H9 (cell line): ENCODE data around the gene ZNF57. TPM values are rescaled to one million over a fixed set of nuclear protein-coding genes. Genes with fewer than 3 reads are reported as not detected.
A peak's percentile ranks its signal among the peaks of the same experiment; 100 is the strongest.
"Not testable (repeated sequence)": the region's sequence is repeated elsewhere in the genome, so short reads cannot be mapped to it uniquely, and the experiment has no call there.

Experiments used
- DNase-seq: peaks from one replicate; pipeline ENCODE4 v3.0.0-alpha.2; 2017
- H2AFZ ChIP-seq: one replicate; pipeline ENCODE4 v1.6.1; 2013; ENCODE audit warnings: mild to moderate bottlenecking, low read length, control low read depth, moderate library complexity
- H2AK5ac ChIP-seq: 2 replicates; pipeline ENCODE4 v1.6.1; 2013; ENCODE audit warnings: low read length, control low read depth, mixed read lengths; ENCODE audit not compliant: insufficient read length
- H2BK120ac ChIP-seq: one replicate; pipeline ENCODE4 v1.6.1; 2013; ENCODE audit warnings: low read depth, mild to moderate bottlenecking, low read length, control low read depth, inconsistent platforms; ENCODE audit not compliant: poor library complexity, severe bottlenecking
- H2BK12ac ChIP-seq: 2 replicates; pipeline ENCODE4 v1.6.1; 2013; ENCODE audit warnings: low read length, control low read depth, mixed read lengths, low read depth; ENCODE audit not compliant: insufficient read length
- H2BK15ac ChIP-seq: 2 replicates; pipeline ENCODE4 v1.6.1; 2013; ENCODE audit warnings: low read depth, low read length, control low read depth
- H2BK20ac ChIP-seq: one replicate; pipeline ENCODE4 v1.6.1; 2013; ENCODE audit warnings: low read depth, mild to moderate bottlenecking, low read length, control low read depth, inconsistent platforms; ENCODE audit not compliant: poor library complexity, severe bottlenecking
- H2BK5ac ChIP-seq: 2 replicates; pipeline ENCODE4 v1.6.1; 2013; ENCODE audit warnings: low read length, control low read depth, mixed read lengths; ENCODE audit not compliant: insufficient read length
- H3K14ac ChIP-seq: 2 replicates; pipeline ENCODE4 v1.6.1; 2013; ENCODE audit warnings: low read length, control low read depth; ENCODE audit not compliant: insufficient read depth
- H3K18ac ChIP-seq: 2 replicates; pipeline ENCODE4 v1.6.1; 2013; ENCODE audit warnings: low read depth, mild to moderate bottlenecking, mixed read lengths, low read length, control low read depth; ENCODE audit not compliant: insufficient read length
- H3K23ac ChIP-seq: 2 replicates; pipeline ENCODE4 v1.6.1; 2013; ENCODE audit warnings: low read length, control low read depth, mixed read lengths, low read depth; ENCODE audit not compliant: insufficient read length
- H3K23me2 ChIP-seq: 2 replicates; pipeline ENCODE4 v1.6.1; 2013; ENCODE audit warnings: low read depth, mild to moderate bottlenecking, mixed read lengths, low read length, control low read depth; ENCODE audit not compliant: insufficient read length, poor library complexity, severe bottlenecking
- H3K27ac ChIP-seq: 2 replicates; pipeline ENCODE4 v1.5.1; 2013; ENCODE audit warnings: low read length, control low read depth, mixed read lengths, low read depth; ENCODE audit not compliant: insufficient read length
- H3K27me3 ChIP-seq: 2 replicates; pipeline ENCODE4 v1.6.1; 2013; ENCODE audit warnings: low read length, control low read depth, inconsistent platforms; ENCODE audit not compliant: insufficient read depth
- H3K4ac ChIP-seq: 2 replicates; pipeline ENCODE4 v1.6.1; 2013; ENCODE audit warnings: low read depth, mild to moderate bottlenecking, control low read depth, inconsistent platforms, low read length, moderate library complexity
- H3K4me1 ChIP-seq: 2 replicates; pipeline ENCODE4 v1.6.1; 2013; ENCODE audit warnings: low read length, control low read depth, inconsistent platforms; ENCODE audit not compliant: insufficient read depth
- H3K4me2 ChIP-seq: 2 replicates; pipeline ENCODE4 v1.6.1; 2013; ENCODE audit warnings: low read length, control low read depth, mixed read lengths; ENCODE audit not compliant: insufficient read length, insufficient read depth
- H3K56ac ChIP-seq: 2 replicates; pipeline ENCODE4 v1.6.1; 2013; ENCODE audit warnings: low read depth, mild to moderate bottlenecking, mixed read lengths, low read length, control low read depth; ENCODE audit not compliant: insufficient read length
- H3K79me1 ChIP-seq: 2 replicates; pipeline ENCODE4 v1.6.1; 2013; ENCODE audit warnings: low read depth, mild to moderate bottlenecking, moderate library complexity, low read length, control low read depth, inconsistent platforms; ENCODE audit not compliant: insufficient read depth, poor library complexity, severe bottlenecking
- H3K79me2 ChIP-seq: 2 replicates; pipeline ENCODE4 v1.6.1; 2013; ENCODE audit warnings: low read length, control low read depth, inconsistent platforms; ENCODE audit not compliant: insufficient read depth
- H3K9ac ChIP-seq: 2 replicates; pipeline ENCODE4 v1.6.1; 2013; ENCODE audit warnings: low read length, control low read depth, mixed read lengths; ENCODE audit not compliant: insufficient read length; ENCODE audit errors: extremely low read depth
- H3K9me3 ChIP-seq: one replicate; pipeline ENCODE4 v1.6.1; 2013; ENCODE audit warnings: low read depth, low read length, inconsistent platforms; ENCODE audit not compliant: control insufficient read depth
- H3T11ph ChIP-seq: one replicate; pipeline ENCODE4 v1.6.1; 2013; ENCODE audit warnings: mild to moderate bottlenecking, low read length, control low read depth, inconsistent platforms
- H4K20me1 ChIP-seq: one replicate; pipeline ENCODE4 v1.6.1; 2013; ENCODE audit not compliant: control insufficient read depth, insufficient read length, insufficient read depth
- H4K5ac ChIP-seq: 2 replicates; pipeline ENCODE4 v1.6.1; 2013; ENCODE audit warnings: low read depth, mild to moderate bottlenecking, mixed read lengths, low read length, control low read depth; ENCODE audit not compliant: insufficient read length
- H4K8ac ChIP-seq: replicated peaks from 2 replicates; pipeline ENCODE4 v1.6.1; 2013; ENCODE audit warnings: low read length, control low read depth, mixed read lengths, low read depth; ENCODE audit not compliant: insufficient read length
- H4K91ac ChIP-seq: 2 replicates; pipeline ENCODE4 v1.6.1; 2013; ENCODE audit warnings: low read depth, mild to moderate bottlenecking, moderate library complexity, mixed read lengths, low read length, control low read depth; ENCODE audit not compliant: insufficient read length
- H3K27ac Mint-ChIP-seq, 3 experiments: 2 replicates in 2 of 3; 3 replicates in 1 of 3; pipeline ENCODE4 v1.8.0; 2020 to 2021; ENCODE audit warnings: mixed read lengths in 3 of 3, mild to moderate bottlenecking in 1 of 3, moderate library complexity in 1 of 3
- H3K27me3 Mint-ChIP-seq: 2 replicates; pipeline ENCODE4 v1.8.0; 2021; ENCODE audit warnings: low read depth, mild to moderate bottlenecking, moderate library complexity, mixed read lengths
- H3K36me3 Mint-ChIP-seq, 3 experiments: 2 replicates in 2 of 3; 3 replicates in 1 of 3; pipeline ENCODE4 v1.8.0; 2020 to 2021; ENCODE audit warnings: low read depth in 3 of 3, mixed read lengths in 3 of 3; ENCODE audit not compliant: insufficient read depth in 1 of 3
- H3K4me1 Mint-ChIP-seq, 2 experiments: 2 replicates each; pipeline ENCODE4 v1.8.0; 2020; ENCODE audit warnings: mixed read lengths in 2 of 2
- H3K4me3 Mint-ChIP-seq, 2 experiments: 2 replicates in 1 of 2; 3 replicates in 1 of 2; pipeline ENCODE4 v1.8.0; 2020 to 2021; ENCODE audit warnings: mild to moderate bottlenecking in 2 of 2, mixed read lengths in 2 of 2, moderate library complexity in 1 of 2
- H3K9me3 Mint-ChIP-seq, 2 experiments: 2 replicates in 1 of 2; 3 replicates in 1 of 2; pipeline ENCODE4 v1.8.0; 2020; ENCODE audit warnings: mild to moderate bottlenecking in 2 of 2, mixed read lengths in 2 of 2, moderate library complexity in 1 of 2
- WGBS: extraction: QIAGEN DNeasy Blood & Tissue Kit; methylation state at CpG from one replicate; pipeline ENCODE4 v1.1.7; 2013; ENCODE audit warnings: missing lambda C conversion rate, low lambda C conversion rate, mixed read lengths; ENCODE audit not compliant: insufficient read length; ENCODE audit errors: extremely low coverage; 5-methylcytosine and 5-hydroxymethylcytosine counted together
- total RNA-seq: library from RNA; stranded (reverse); gene quantifications from 2 replicates; pipeline ENCODE4 v1.2.1, GENCODE V29; 2021
- TF ChIP-seq, protein P1 (sequence below): fragments of 200-600 bp; sonication (generic); conservative IDR thresholded peaks from 3 replicates; pipeline ENCODE4 v1.8.0; 2021; ENCODE audit warnings: antibody characterized with exemption, mild to moderate bottlenecking

Gene ZNF57
- total RNA-seq, 1 experiment from 2014 or later = 7.8 TPM

DNA sequence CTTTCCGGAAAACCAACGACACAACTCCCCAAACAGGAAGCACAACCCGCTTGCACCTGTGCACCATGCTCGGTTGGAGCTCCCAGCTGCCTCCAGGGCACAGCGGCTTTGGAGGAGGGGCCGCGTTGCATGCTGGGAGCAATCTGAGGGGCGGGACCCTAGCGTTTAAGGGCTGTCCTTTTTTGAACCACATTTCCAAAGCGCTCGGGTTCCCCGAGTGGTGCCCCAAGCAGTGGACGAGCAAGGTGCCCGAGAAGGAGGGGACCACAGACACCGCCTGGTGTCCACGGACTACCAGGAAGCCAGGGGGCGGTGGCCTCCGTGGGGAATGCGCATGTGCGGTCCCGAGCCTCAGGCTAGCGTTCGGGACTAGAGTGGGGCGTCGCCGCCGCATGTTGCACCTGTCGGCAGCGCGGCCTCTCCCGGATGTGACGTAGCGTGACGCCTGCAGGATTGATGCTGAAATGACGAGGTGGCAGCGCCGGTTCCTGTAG is 11.9 kb upstream of the ZNF57 start:
- no peak overlapping the region for H2BK15ac ChIP-seq
- TF ChIP-seq, protein P1, sequence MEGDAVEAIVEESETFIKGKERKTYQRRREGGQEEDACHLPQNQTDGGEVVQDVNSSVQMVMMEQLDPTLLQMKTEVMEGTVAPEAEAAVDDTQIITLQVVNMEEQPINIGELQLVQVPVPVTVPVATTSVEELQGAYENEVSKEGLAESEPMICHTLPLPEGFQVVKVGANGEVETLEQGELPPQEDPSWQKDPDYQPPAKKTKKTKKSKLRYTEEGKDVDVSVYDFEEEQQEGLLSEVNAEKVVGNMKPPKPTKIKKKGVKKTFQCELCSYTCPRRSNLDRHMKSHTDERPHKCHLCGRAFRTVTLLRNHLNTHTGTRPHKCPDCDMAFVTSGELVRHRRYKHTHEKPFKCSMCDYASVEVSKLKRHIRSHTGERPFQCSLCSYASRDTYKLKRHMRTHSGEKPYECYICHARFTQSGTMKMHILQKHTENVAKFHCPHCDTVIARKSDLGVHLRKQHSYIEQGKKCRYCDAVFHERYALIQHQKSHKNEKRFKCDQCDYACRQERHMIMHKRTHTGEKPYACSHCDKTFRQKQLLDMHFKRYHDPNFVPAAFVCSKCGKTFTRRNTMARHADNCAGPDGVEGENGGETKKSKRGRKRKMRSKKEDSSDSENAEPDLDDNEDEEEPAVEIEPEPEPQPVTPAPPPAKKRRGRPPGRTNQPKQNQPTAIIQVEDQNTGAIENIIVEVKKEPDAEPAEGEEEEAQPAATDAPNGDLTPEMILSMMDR = 0 out of 3 replicates have a peak, but pooled peaks have one; percentile 11
- H3K56ac ChIP-seq = no peak overlapping the region
- H3K79me1 ChIP-seq = no peaks in the 10 kb centered on the region
- no peak overlapping the region for H3K23ac ChIP-seq
- no peak overlapping the region for H2AFZ ChIP-seq
- H4K8ac ChIP-seq = no peak overlapping the region
- H3K27ac ChIP-seq = no peak overlapping the region
- no peak overlapping the region for H4K5ac ChIP-seq
- H3K36me3 Mint-ChIP-seq = no peaks in the 10 kb centered on the region; a peak in 1 of 7 replicates
- no peak overlapping the region for H3T11ph ChIP-seq
- H3K4me3 Mint-ChIP-seq = no peak overlapping the region
- H4K91ac ChIP-seq = no peak overlapping the region
- H2BK5ac ChIP-seq = no peak overlapping the region
- no peak overlapping the region for H2BK20ac ChIP-seq
- H3K9me3 ChIP-seq = no peaks in the 10 kb centered on the region
- WGBS = no CpG with 5 or more reads among the region's 37 CpGs
- H3K27ac Mint-ChIP-seq = no peak overlapping the region
- no peaks in the 10 kb centered on the region; the same call in 1 of the 2 replicates for H3K4me1 ChIP-seq
- no peaks in the 10 kb centered on the region for H3K23me2 ChIP-seq
- no peak overlapping the region for H3K9ac ChIP-seq
- no peak overlapping the region for H3K4ac ChIP-seq
- H3K14ac ChIP-seq = no peak overlapping the region
- no peak overlapping the region for H3K18ac ChIP-seq
- no peak overlapping the region for H2BK12ac ChIP-seq
- DNase-seq = peak; percentile 31
- H4K20me1 ChIP-seq = no peaks in the 10 kb centered on the region
- no peak overlapping the region for H2AK5ac ChIP-seq
- peaks cover under 1 to 17% of the 10 kb centered on the region in 2 experiments; a peak in 4 of 5 replicates for H3K9me3 Mint-ChIP-seq
- no peaks in the 10 kb centered on the region for H3K27me3 ChIP-seq
- H3K79me2 ChIP-seq = no peaks in the 10 kb centered on the region
- H2BK120ac ChIP-seq = no peak overlapping the region
- H3K4me2 ChIP-seq = no peak overlapping the region
- peaks cover 10% of the 10 kb centered on the region for H3K27me3 Mint-ChIP-seq
- peaks cover 7 to 8% of the 10 kb centered on the region in 2 experiments for H3K4me1 Mint-ChIP-seq

DNA sequence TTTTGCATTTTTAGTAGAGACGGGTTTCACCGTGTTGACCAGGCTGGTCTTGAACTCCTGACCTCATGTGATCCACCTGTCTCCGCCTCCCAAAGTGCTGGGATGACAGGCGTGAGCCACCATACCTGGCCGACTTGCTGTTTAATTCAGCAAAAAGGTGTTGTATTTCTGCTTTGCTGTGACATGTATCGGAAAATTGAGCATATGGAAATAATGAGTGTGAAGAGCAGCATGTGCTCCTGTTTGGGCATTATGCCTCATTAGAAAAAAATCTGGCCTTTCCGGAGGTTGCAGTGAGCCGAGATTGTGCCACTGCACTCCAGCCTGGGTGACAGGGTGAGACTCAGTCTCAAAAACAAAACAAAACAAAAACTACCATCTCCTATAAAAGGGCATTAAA is 10.2 kb upstream of the ZNF57 start:
- H3K27me3 Mint-ChIP-seq, H3K36me3 Mint-ChIP-seq, H3K4me2 ChIP-seq, H3K18ac ChIP-seq, H3K56ac ChIP-seq, H3K9ac ChIP-seq, H3K27me3 ChIP-seq, H3K4me3 Mint-ChIP-seq, H2BK12ac ChIP-seq, H4K8ac ChIP-seq, H4K20me1 ChIP-seq, DNase-seq, H3K4me1 ChIP-seq, H3K79me1 ChIP-seq, H3K27ac Mint-ChIP-seq, H3K4ac ChIP-seq, H3K23me2 ChIP-seq, H2BK15ac ChIP-seq, H3K14ac ChIP-seq, H3K23ac ChIP-seq, H2AFZ ChIP-seq, H3K27ac ChIP-seq, H3K9me3 ChIP-seq, H4K5ac ChIP-seq, H3K4me1 Mint-ChIP-seq, H3K79me2 ChIP-seq, H2BK120ac ChIP-seq, H2BK20ac ChIP-seq, H2BK5ac ChIP-seq, H3T11ph ChIP-seq, H4K91ac ChIP-seq, H2AK5ac ChIP-seq: not testable (repeated sequence)
- WGBS = no CpG with 5 or more reads among the region's 8 CpGs
- H3K9me3 Mint-ChIP-seq = peaks cover 4 to 20% of the 10 kb centered on the region in 2 experiments
